Upper lobe of left lung (tissue), 4 donors: Measurements from ENCODE around the gene RGS9.

Source experiments
- EP300 ChIP-seq, 4 donors: sonication (generic); formaldehyde crosslinking; IDR thresholded peaks; one replicate each; pipeline ENCODE4 v1.5.1; 2017; ENCODE audit warnings: antibody characterized with exemption in 4 of 4, control low read depth in 2 of 4
- POLR2A ChIP-seq, 4 donors: fragments of 450-650 bp; IDR thresholded peaks; one replicate each; pipeline ENCODE4 v1.5.1; 2016 to 2017; ENCODE audit warnings: antibody characterized with exemption in 4 of 4, mild to moderate bottlenecking in 2 of 4
- POLR2AphosphoS5 ChIP-seq, 2 donors: sonication (generic); formaldehyde crosslinking; IDR thresholded peaks; one replicate each; pipeline ENCODE4 v1.5.1; 2017; ENCODE audit warnings: antibody characterized with exemption in 2 of 2
- TF ChIP-seq, protein P1 (sequence below), 6 experiments: fragments of 450-650 bp in 4 of 6; fragments of 200-600 bp in 2 of 6; sonication (generic) in 2 of 6; IDR thresholded peaks; one replicate each; pipeline ENCODE4 v1.5.1; 2016 to 2019; ENCODE audit warnings: antibody characterized with exemption in 6 of 6

DNA sequence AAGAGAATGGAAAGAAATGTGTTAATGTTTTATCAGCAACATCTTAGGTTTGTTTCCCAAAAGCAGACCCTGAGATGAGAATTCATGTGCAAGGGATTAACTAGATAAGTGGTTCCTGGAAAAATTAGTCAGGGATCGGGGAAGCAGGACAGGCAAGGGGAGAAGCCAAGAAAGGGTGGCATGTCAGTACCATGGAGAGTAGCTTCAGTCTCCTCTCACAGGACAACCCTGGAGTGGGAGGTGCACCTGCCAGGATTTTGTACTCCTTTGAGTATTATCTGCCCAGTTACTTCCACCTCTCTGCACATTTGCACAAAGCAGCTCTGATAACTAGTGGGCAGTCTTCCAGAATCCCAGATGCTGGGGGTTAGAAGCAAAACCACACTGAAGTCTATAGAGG lies 117.0 kb downstream of the RGS9 start:
- TF ChIP-seq, protein P1, sequence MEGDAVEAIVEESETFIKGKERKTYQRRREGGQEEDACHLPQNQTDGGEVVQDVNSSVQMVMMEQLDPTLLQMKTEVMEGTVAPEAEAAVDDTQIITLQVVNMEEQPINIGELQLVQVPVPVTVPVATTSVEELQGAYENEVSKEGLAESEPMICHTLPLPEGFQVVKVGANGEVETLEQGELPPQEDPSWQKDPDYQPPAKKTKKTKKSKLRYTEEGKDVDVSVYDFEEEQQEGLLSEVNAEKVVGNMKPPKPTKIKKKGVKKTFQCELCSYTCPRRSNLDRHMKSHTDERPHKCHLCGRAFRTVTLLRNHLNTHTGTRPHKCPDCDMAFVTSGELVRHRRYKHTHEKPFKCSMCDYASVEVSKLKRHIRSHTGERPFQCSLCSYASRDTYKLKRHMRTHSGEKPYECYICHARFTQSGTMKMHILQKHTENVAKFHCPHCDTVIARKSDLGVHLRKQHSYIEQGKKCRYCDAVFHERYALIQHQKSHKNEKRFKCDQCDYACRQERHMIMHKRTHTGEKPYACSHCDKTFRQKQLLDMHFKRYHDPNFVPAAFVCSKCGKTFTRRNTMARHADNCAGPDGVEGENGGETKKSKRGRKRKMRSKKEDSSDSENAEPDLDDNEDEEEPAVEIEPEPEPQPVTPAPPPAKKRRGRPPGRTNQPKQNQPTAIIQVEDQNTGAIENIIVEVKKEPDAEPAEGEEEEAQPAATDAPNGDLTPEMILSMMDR (IDR thresholded peaks at IDR 0.05): no peak
- TF ChIP-seq POLR2AphosphoS5 (IDR thresholded peaks at IDR 0.05) (no peak), POLR2A (IDR thresholded peaks at IDR 0.05) (no peak), EP300 (IDR thresholded peaks at IDR 0.05) (no peak)
